GM12878 (cell line): ENCODE results near the gene BRD3. TPM values are rescaled to one million over a fixed set of nuclear protein-coding genes. Genes with fewer than 3 reads are reported as not detected.

Source experiments
- ATAC-seq: fragments of 200-7000 bp; cut with Tn5 transposase; 3 replicates; pipeline ENCODE4 v1.9.1; 2020; ENCODE audit warnings: mild to moderate bottlenecking, moderate library complexity
- BruUV-seq: library from RNA; stranded (reverse); fragments of 400-500 nt; replicated peaks from 2 replicates; lab custom pipeline; 2021; lab: Mats Ljungman, UMichigan
- CTCF ChIA-PET: fragments of 300-600 bp; sonication (Branson Sonifier 250); formaldehyde crosslinking; extraction: SDS; loops from one replicate; lab custom pipeline; 2021; ENCODE audit warnings: inconsistent platforms; lab: Yijun Ruan, JAX
- POLR2A ChIA-PET: fragments of 350-600 bp; formaldehyde crosslinking; extraction: SDS; loops from one replicate; lab custom pipeline; 2021; ENCODE audit warnings: inconsistent platforms; lab: Charles Lee
- RAD21 ChIA-PET: fragments of 300-600 bp; sonication (Branson Sonifier 250); formaldehyde crosslinking; loops from one replicate; lab custom pipeline; 2023; ENCODE audit warnings: antibody characterized with exemption; ENCODE audit not compliant: unreplicated experiment; lab: Charles Lee
- SMC1A ChIA-PET: fragments of 300-600 bp; sonication (Branson Sonifier 250); formaldehyde crosslinking; loops from one replicate; lab custom pipeline; 2023; ENCODE audit not compliant: unreplicated experiment, uncharacterized antibody; lab: Charles Lee
- DNase-seq: peaks from one replicate; pipeline ENCODE4 v3.0.0-alpha.2; 2011; ENCODE audit warnings: low read depth, low spot score
- FAIRE-seq: peaks from 3 replicates; lab custom pipeline; 2011; peaks lifted over from hg19 to GRCh38; lab: Jason Lieb, UNC
- H2AFZ ChIP-seq: 2 replicates; pipeline ENCODE4 v1.6.0; 2011; ENCODE audit warnings: low read depth, low read length, control low read depth; ENCODE audit not compliant: control insufficient read depth
- H3K27ac ChIP-seq: 2 replicates; pipeline ENCODE4 v1.5.1; 2011; ENCODE audit warnings: control low read depth; ENCODE audit not compliant: control insufficient read depth, insufficient read depth
- H3K27me3 ChIP-seq, 2 experiments: replicated peaks in 1 of 2; 2 replicates each; pipeline versions ENCODE4 v1.6.0 to v1.6.1; 2011; ENCODE audit warnings: low read length in 1 of 2; ENCODE audit not compliant: control insufficient read depth in 2 of 2, insufficient read depth in 2 of 2
- H3K36me3 ChIP-seq, 2 experiments: 2 replicates each; pipeline ENCODE4 v1.5.1; 2011; ENCODE audit warnings: low read length in 1 of 2; ENCODE audit not compliant: control insufficient read depth in 2 of 2, insufficient read depth in 2 of 2
- H3K4me1 ChIP-seq: 2 replicates; pipeline ENCODE4 v1.6.1; 2011; ENCODE audit warnings: mild to moderate bottlenecking, low read length, moderate library complexity, mixed read lengths; ENCODE audit not compliant: control insufficient read depth, insufficient read depth
- H3K4me2 ChIP-seq: 2 replicates; pipeline ENCODE4 v1.6.0; 2011; ENCODE audit warnings: control low read depth; ENCODE audit not compliant: control insufficient read depth, insufficient read depth
- H3K4me3 ChIP-seq: fragments of 200-600 bp; sonication (generic); 2 replicates; pipeline ENCODE4 v1.5.1; 2016
- H3K79me2 ChIP-seq: 2 replicates; pipeline ENCODE4 v1.6.0; 2011; ENCODE audit warnings: low read length; ENCODE audit not compliant: control insufficient read depth, insufficient read depth
- H3K9ac ChIP-seq: 2 replicates; pipeline ENCODE4 v1.8.0; 2011; ENCODE audit warnings: low read length, control low read depth, mixed read lengths; ENCODE audit not compliant: control insufficient read depth, insufficient read depth
- H3K9me3 ChIP-seq: replicated peaks from 3 replicates; pipeline ENCODE4 v1.5.1; 2011; ENCODE audit warnings: mild to moderate bottlenecking, low read length; ENCODE audit not compliant: control insufficient read depth, insufficient read depth
- H4K20me1 ChIP-seq: 2 replicates; pipeline ENCODE4 v1.6.0; 2011; ENCODE audit not compliant: control insufficient read depth, insufficient read depth
- CBX3 ChIP-seq: fragments of 200-600 bp; sonication (generic); IDR thresholded peaks from 2 replicates; pipeline ENCODE4 v1.6.1; 2016; ENCODE audit warnings: low read depth, borderline replicate concordance
- CHD1 ChIP-seq: IDR thresholded peaks from 2 replicates; pipeline ENCODE4 v1.6.1; 2012; ENCODE audit warnings: low read depth, low read length, improper control_type of control experiment
- CREM ChIP-seq: IDR thresholded peaks from 2 replicates; pipeline ENCODE4 v1.6.1; 2014; ENCODE audit warnings: antibody characterized with exemption, low read depth
- DPF2 ChIP-seq: fragments of 450-650 bp; IDR thresholded peaks from 2 replicates; pipeline ENCODE4 v1.6.1; 2017; ENCODE audit warnings: mild to moderate bottlenecking
- EED ChIP-seq: sonication (generic); IDR thresholded peaks from 2 replicates; pipeline ENCODE4 v1.6.1; 2016; ENCODE audit warnings: antibody characterized with exemption, low read depth
- GABPA ChIP-seq: IDR thresholded peaks from 2 replicates; pipeline ENCODE4 v1.6.1; 2014; ENCODE audit warnings: antibody characterized with exemption, low read depth, mild to moderate bottlenecking, inconsistent platforms
- HCFC1 ChIP-seq: fragments of 150-350 bp; IDR thresholded peaks from 2 replicates; pipeline ENCODE4 v1.6.1; 2014; ENCODE audit warnings: low read length
- HDGF ChIP-seq: fragments of 450-650 bp; IDR thresholded peaks from 2 replicates; pipeline ENCODE4 v1.6.1; 2016; ENCODE audit warnings: antibody characterized with exemption
- MEF2B ChIP-seq: fragments of 450-650 bp; IDR thresholded peaks from 2 replicates; pipeline ENCODE4 v1.6.1; 2018; ENCODE audit warnings: mild to moderate bottlenecking, moderate library complexity; ENCODE audit not compliant: partially characterized antibody, poor library complexity, severe bottlenecking
- NBN ChIP-seq: fragments of 450-650 bp; IDR thresholded peaks from 2 replicates; pipeline ENCODE4 v1.6.1; 2016
- STAT1 ChIP-seq: fragments of 450-650 bp; conservative IDR thresholded peaks from 2 replicates; pipeline ENCODE4 v1.6.1; 2014; ENCODE audit warnings: antibody characterized with exemption, mild to moderate bottlenecking
- TCF7 ChIP-seq: IDR thresholded peaks from 2 replicates; pipeline ENCODE4 v1.6.1; 2014; ENCODE audit warnings: antibody characterized with exemption, borderline replicate concordance
- ZBED1 ChIP-seq: IDR thresholded peaks from 2 replicates; pipeline ENCODE4 v1.6.1; 2016; ENCODE audit warnings: borderline replicate concordance
- ZBTB40 ChIP-seq: fragments of 450-650 bp; IDR thresholded peaks from 2 replicates; pipeline ENCODE4 v1.6.1; 2016; ENCODE audit warnings: mild to moderate bottlenecking, moderate library complexity, borderline replicate concordance
- ZNF274 ChIP-seq: IDR thresholded peaks from one replicate; pipeline ENCODE4 v1.8.0; 2011; ENCODE audit not compliant: insufficient read length, insufficient read depth
- WGBS: methylation state at CpG from one replicate; pipeline ENCODE4 v1.1.6; 2016; ENCODE audit warnings: low lambda C conversion rate; ENCODE audit not compliant: insufficient replicate concordance, insufficient coverage; ENCODE audit errors: missing lambda C conversion rate; 5-methylcytosine and 5-hydroxymethylcytosine counted together
- in situ Hi-C: fragments of 300-500 bp; cut with MboI; formaldehyde crosslinking; loops from 9 replicates; pipeline ENCODE4 v1.14.3; 2018; ENCODE audit warnings: mixed read lengths
- intact Hi-C: fragments of 100-400 bp; cut with micrococcal nuclease; formaldehyde crosslinking; loops from one replicate; pipeline ENCODE4 v1.14.2; 2022; ENCODE audit not compliant: unreplicated experiment
- polyA plus RNA-seq, 11 experiments: library from polyadenylated mRNA; depleted of rRNA in 4 of 11; unstranded in 6 of 11; stranded (reverse) in 5 of 11; fragments of >200 nt; fragmentation: Nextera tagmentation in 4 of 11; fragmentation: Illumina TruSeq in 1 of 11; extraction: Ambion mirVana in 4 of 11; extraction: Trizol in 1 of 11; gene quantifications; 1 replicate in 1 of 11; 2 replicates in 10 of 11; pipeline versions ENCODE4 v1.2.1 to v1.2.3, GENCODE V29; 2011 to 2016; ENCODE audit warnings: inconsistent platforms in 2 of 11, missing spikeins in 2 of 11, low read depth in 1 of 11
- total RNA-seq, 4 experiments: library from RNA; depleted of rRNA in 3 of 4; stranded (reverse); fragments of >200 nt in 3 of 4; fragmentation: Illumina TruSeq in 1 of 4; extraction: Trizol in 1 of 4; gene quantifications; 2 replicates each; pipeline versions ENCODE4 v1.2.1 to v1.2.3, GENCODE V29; 2013 to 2021

BRD3 gene
- total and polyA plus RNA-seq, 10 of the 15 experiments (the other 5 are each of a cell fraction or from before 2014, with no cell fraction given): 0.53 to 20.8 (median 4.8) TPM

DNA sequence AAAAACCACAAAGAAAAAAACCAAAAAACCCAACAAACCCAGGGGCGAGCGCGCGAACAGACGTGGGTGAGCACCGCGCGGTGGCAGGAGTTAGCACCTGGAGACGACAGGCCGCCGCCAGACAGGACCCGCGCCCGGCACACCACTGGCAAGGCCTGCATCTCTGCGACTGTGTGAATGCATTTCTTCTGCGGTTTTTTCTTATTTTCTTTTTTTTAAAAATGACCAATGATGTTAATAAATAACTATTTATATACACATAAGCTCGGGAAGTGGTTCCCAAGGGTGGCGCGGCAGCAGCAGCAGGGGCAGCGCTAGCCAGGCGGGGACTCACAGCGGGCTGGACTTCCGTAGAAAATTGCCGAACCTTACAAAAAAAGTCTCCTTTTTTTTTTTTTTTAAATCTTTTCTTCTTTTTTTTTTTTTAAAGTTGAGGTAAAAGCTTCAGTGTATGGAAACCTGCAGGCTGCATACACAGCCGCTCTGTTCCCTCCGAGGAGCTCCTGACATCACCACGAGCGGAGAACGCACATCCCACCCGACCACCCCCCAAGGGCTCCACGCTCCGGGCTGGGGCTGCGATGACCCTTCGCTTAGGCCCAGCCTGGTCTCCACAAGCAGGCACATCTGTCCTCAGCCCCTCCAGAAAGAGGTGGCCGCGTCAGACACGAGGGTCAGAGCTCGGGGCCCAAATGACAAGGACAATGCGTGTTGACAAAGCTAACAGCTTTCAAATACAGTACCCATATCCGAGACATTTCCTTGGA is 35.2 kb downstream of the BRD3 start:
- CTCF ChIA-PET: no interaction called here
- TF ChIP-seq ZNF274 (no peak), CBX3 (no peak), STAT1 (no peak), ZBED1 (no peak), DPF2 (no peak)
- TF ChIP-seq, all 136 proteins: peak for 0
- no peak overlapping the region for H3K27ac ChIP-seq
- H3K27me3 ChIP-seq: no peaks in the 10 kb centered on the region
- in situ Hi-C loops: no loop called here
- H3K4me2 ChIP-seq: no peak overlapping the region
- H3K9me3 ChIP-seq: no peaks in the 10 kb centered on the region
- H3K4me1 ChIP-seq: no peaks in the 10 kb centered on the region
- H3K79me2 ChIP-seq: no peaks in the 10 kb centered on the region
- intact Hi-C loops: no loop called here
- ChIA-PET SMC1A (no interaction called here), POLR2A (interaction anchor here (0.6 to 0.8 kb wide), 4 partner anchors 27 to 1423 kb away, joined by 3 to 9 read pairs (median 4); no protein-coding TSS in a partner anchor), RAD21 (no interaction called here)
- 92% methylated on average over 39 of the region's 40 CpGs for whole genome bisulfite sequencing
- ATAC-seq: no peak
- H2AFZ ChIP-seq: no peak overlapping the region
- H4K20me1 ChIP-seq: no peaks in the 10 kb centered on the region
- no peak for DNase-seq
- no peak for FAIRE-seq
- no peak overlapping the region for H3K4me3 ChIP-seq
- H3K36me3 ChIP-seq: peaks cover 0 to 17% of the 10 kb centered on the region in 2 experiments; a peak in 3 of 4 replicates
- no TSS peak for BruUV-seq
- H3K9ac ChIP-seq: no peak overlapping the region

DNA sequence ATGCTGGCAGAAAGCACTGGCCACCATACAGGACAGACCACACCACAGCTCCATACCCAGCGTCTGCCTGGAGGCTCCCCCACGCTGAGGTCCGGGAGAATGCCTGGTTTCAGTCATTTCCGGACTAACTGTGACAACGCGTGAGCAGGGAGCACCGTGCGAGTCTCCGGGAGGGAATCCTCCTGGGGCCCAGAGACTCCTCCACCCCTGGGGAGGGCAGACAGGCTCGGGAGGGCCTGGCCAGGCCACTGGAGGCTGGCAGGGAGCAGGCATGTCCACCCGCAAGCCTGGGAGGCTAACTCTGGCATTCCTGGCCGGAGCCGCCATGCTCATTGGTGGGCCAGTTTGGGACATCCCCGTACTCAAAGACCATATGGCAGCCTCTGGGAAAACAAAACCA is 36.0 kb downstream of the BRD3 start:
- Histone ChIP-seq H4K20me1 (no peaks in the 10 kb centered on the region), H3K4me3 (no peak overlapping the region), H3K9ac (no peak overlapping the region), H3K27me3 (no peaks in the 10 kb centered on the region), H3K79me2 (no peaks in the 10 kb centered on the region), H3K4me1 (no peaks in the 10 kb centered on the region; the same call in 1 of the 2 replicates), H3K36me3 (peaks cover 0 to 17% of the 10 kb centered on the region in 2 experiments; a peak in 3 of 4 replicates), H3K27ac (no peak overlapping the region), H3K9me3 (no peaks in the 10 kb centered on the region), H2AFZ (no peak overlapping the region), H3K4me2 (no peak overlapping the region)
- ChIA-PET RAD21 (no interaction called here), CTCF (no interaction called here), SMC1A (no interaction called here), POLR2A (no interaction called here)
- BruUV-seq: TSS peak; percentile 54
- no peak for DNase-seq
- in situ Hi-C loops (no loop called here), intact Hi-C loops (no loop called here)
- no peak for ATAC-seq
- FAIRE-seq: no peak
- no peak for TF ChIP-seq HCFC1
- no peak for TF ChIP-seq STAT1
- TF ChIP-seq HDGF: no peak
- TF ChIP-seq CHD1: no peak
- no peak for TF ChIP-seq EED
- TF ChIP-seq MEF2B: no peak
- TF ChIP-seq GABPA: no peak
- no peak for TF ChIP-seq TCF7
- no peak for TF ChIP-seq NBN
- no peak for TF ChIP-seq CREM
- TF ChIP-seq ZBTB40: no peak
- 96% methylated on average over 14 of the region's 14 CpGs for WGBS
